D721Med (cell line): ENCODE data around the gene TMEM141.
"Not testable (repeated sequence)": the region's sequence is repeated elsewhere in the genome, so short reads cannot be mapped to it uniquely, and the experiment has no call there.

Experiments
- DNase-seq: peaks from one replicate; pipeline ENCODE4 v3.0.0; 2011; ENCODE audit warnings: low spot score; ENCODE audit not compliant: insufficient read length
- FAIRE-seq: peaks from 2 replicates; lab custom pipeline; 2011; peaks lifted over from hg19 to GRCh38; lab: Jason Lieb, UNC
- TF ChIP-seq, protein P1 (sequence below): IDR thresholded peaks from 2 replicates; pipeline ENCODE4 v1.5.1; 2012; ENCODE audit warnings: mild to moderate bottlenecking, control low read depth; ENCODE audit not compliant: insufficient read depth; ENCODE audit errors: missing control alignments

The TMEM141 gene

DNA sequence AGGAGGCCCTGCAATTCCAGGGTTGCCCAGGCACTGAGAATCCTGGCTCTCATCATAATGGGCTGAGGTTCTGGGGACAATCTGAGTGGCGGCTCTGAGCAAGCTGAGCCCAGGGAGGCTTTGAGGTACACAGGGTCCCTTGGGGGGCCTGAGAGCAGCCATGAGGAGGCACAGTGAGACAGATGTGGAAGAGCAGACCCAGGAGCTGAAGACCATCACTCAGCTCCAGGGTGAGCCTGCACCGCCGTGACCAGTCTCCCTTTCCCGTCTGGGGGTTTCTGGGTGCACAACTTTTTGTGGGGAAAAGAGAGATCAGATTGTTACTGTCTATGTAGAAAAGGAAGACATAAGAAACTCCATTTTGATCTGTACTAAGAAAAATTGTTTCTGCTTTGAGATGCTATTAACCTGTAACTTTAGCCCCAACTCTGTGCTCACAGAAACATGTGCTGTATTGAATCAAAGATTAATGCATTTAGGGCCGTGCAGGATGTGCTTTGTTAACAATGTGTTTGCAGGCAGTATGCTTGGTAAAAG, 5.2 kb downstream of the TMEM141 start, which contains the start of gene CCDC183:
Gene CCDC183, plus strand, starts transcription at position 101 of the 537 bp plus-strand sequence. Its CDS starts 60 bp downstream, at position 161.
- TF ChIP-seq, protein P1, sequence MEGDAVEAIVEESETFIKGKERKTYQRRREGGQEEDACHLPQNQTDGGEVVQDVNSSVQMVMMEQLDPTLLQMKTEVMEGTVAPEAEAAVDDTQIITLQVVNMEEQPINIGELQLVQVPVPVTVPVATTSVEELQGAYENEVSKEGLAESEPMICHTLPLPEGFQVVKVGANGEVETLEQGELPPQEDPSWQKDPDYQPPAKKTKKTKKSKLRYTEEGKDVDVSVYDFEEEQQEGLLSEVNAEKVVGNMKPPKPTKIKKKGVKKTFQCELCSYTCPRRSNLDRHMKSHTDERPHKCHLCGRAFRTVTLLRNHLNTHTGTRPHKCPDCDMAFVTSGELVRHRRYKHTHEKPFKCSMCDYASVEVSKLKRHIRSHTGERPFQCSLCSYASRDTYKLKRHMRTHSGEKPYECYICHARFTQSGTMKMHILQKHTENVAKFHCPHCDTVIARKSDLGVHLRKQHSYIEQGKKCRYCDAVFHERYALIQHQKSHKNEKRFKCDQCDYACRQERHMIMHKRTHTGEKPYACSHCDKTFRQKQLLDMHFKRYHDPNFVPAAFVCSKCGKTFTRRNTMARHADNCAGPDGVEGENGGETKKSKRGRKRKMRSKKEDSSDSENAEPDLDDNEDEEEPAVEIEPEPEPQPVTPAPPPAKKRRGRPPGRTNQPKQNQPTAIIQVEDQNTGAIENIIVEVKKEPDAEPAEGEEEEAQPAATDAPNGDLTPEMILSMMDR: no peak
- DNase-seq (no peak), FAIRE-seq (no peak)

DNA sequence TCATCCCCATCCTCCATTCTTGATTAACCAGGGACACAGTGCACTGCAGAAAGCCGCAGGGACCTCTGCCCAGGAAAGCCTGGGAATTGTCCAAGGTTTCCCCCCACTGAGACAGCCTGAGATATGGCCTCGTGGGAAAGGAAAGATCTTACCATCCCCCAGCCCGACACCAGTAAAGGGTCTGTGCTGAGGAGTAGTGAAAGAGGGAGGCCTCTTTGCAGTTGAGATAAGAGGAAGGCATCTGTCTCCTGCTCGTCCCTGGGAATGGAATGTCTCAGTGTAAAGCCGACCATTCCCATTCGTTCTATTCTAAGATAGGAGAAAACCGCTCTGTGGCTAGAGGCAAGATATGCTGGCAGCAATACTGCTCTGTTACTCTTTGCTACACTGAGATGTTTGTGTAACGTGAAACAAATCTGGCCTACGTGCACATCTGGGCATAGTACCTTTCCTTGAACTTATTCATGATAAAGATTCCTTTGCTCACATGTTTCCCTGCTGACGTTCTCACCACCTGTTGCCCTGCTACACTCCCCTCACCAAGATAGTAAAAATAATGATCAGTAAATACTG, 5.7 kb downstream of the TMEM141 start:
- FAIRE-seq: not testable (repeated sequence)

DNA sequence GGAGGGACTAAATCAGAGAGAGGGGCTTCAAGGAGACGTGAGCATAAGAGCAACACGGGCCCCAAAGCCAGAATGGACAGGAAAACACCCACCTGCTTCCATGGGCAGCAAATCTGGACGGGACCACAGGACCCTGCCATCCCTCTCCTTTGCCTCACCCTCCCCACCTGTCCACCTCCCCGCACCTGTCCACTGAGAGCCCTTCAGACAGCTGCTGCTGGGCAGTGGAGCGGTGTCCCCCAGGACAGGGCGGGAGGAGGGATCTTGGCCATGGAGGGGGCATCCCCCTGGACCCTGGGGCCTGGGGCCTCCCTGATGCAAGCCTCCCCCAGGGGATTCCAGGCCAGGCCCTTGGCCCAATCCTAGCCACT, 7.5 kb downstream of the TMEM141 start:
- no peak for FAIRE-seq
- TF ChIP-seq, protein P1: no peak
- no peak for DNase-seq

More for the DNA sequence above, 5.7 kb downstream of the TMEM141 start:
- not testable (repeated sequence) for DNase-seq

DNA sequence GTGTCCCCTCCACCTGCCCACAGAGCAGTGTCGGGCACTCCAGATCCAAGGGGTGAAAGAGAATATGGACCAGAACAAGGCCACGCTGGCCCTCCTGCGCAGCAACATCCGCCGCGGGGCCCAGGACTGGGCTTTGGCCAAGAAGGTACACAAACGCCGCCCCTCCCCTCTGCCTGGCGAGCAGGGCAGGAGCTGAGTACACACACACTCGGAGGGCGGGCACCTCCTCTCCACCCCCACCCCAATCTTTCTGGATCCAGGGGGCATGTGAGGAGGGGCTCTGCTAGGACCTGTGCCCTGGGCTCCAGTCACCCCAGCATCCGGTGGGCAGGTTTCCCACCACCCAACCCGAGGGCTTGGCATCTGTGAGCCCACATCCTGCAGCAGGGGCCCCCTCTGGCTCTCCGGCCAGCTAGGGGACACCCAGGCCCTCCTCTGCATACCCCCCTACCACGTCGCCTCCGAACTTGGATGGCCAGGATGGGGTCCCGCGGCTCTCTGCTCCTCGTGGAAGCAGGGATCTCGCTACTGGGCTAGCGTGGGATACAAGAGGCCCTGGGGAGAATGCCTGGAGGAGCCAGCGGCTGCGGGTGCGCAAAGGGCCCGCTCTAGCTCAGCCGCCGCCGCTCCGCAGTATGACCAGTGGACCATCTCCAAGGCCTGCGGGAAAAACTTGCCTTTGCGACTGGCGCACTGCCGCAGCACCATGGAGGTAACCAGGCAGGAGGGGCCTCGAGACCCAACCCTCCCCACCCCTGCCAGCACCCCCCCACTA, 8.1 kb downstream of the TMEM141 start:
- TF ChIP-seq, protein P1: no peak
- DNase-seq (no peak), FAIRE-seq (no peak)

DNA sequence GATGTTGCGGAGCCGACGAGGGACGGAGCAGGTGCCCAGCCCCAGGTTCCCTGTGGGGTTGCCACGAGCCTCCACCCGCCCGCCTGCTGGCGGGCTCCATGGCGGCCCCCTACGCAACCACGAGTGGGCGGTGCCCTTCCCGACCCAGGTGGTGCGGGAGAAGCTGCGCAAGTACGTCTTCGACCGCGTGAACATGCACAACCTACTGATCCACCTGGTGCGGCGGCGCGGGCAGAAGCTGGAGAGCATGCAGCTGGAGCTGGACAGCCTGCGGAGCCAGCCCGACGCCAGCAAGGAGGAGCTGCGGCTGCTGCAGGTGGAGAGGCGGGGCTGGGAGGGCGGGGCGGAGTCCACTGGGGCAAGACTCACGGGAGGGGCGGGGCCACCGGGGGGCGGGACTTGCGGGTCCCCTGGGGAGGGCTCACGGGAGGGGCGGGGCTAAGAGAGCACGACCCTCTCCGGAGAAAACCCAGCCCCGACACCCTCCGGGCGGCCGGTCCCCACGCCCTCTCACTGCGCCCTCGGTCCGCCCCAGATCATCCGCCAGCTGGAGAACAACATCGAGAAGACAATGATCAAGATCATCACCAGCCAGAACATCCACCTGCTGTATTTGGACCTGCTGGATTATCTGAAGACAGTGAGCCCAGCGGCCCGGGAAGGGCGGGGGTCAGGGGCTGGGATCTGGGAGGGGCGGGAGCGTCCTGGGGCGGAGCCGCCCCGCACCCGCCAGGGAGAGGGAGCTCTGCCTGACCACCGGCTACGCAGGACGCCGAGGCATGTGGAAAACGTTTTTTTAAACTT, 8.9 kb downstream of the TMEM141 start:
- FAIRE-seq (no peak), DNase-seq (peak; percentile 89)
- TF ChIP-seq, protein P1: no peak

DNA sequence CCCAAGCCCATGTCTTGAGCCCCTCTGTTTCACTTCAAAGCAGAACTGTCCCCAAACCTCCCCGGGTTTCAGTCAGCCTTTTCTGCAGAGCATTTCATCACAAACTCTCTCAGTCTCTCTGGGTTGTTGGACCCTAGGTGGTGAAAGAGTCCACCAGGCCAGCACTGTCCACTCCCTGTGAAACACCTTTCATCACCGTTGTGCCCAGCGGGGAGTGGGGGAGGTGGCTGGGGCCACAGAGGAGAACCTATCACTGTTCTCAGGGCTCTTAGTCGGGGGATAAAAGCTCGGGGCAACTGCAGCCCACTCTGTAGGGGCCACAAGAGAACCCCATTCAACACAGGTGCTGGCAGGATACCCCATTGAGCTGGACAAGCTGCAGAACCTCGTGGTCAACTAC, 11.2 kb downstream of the TMEM141 start:
- no peak for FAIRE-seq
- TF ChIP-seq, protein P1: no peak
- no peak for DNase-seq

DNA sequence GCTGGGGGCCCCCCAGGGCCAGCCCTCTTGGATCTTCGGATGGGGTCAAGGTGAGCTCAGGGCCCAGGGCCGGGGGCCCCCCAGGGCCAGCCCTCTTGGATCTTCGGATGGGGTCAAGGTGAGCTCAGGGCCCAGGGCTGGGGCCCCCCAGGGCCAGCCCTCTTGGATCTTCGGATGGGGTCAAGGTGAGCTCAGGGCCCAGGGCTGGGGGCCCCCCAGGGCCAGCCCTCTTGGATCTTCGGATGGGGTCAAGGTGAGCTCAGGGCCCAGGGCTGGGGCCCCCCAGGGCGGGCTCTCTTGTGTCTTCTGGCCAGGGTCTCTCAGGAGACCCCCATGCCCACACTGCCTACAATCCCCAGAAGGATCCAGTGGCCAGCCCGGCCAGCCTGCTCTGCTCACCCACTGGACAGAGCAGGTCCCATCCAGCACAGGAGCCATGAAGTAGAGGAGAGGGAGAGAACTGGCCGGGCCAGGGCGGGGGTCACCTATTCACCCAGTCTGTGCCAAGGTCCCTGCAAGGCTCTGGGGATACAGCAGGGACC, 11.9 kb downstream of the TMEM141 start:
- not testable (repeated sequence) for FAIRE-seq, DNase-seq
